Activated CD4-positive, alpha-beta T cell treated with anti-CD3 and anti-CD28 coated beads, Interleukin-2, amount 10 ng/mL, durations not matched to agents 7 days and 5 days (primary cell): ENCODE results near the gene PLAGL2. TPM values are rescaled to one million over a fixed set of nuclear protein-coding genes. Genes with fewer than 3 reads are reported as not detected.

Source experiments
- CTCF ChIA-PET: fragments of 350-600 bp; sonication (Branson Sonifier 250); formaldehyde crosslinking; loops from one replicate; lab custom pipeline; 2021; ENCODE audit warnings: antibody characterized with exemption; lab: Charles Lee
- POLR2A ChIA-PET: fragments of 350-600 bp; sonication (Branson Sonifier 250); formaldehyde crosslinking; loops from one replicate; lab custom pipeline; 2021; ENCODE audit warnings: antibody characterized with exemption; lab: Charles Lee
- DNase-seq: peaks from one replicate; pipeline ENCODE4 v3.0.0-alpha.2; 2020
- H3K27ac Mint-ChIP-seq: one replicate; pipeline ENCODE4 v1.8.0; 2021; ENCODE audit warnings: mild to moderate bottlenecking, moderate library complexity, mixed read lengths
- H3K27me3 Mint-ChIP-seq: one replicate; pipeline ENCODE4 v1.8.0; 2021; ENCODE audit warnings: mixed read lengths
- H3K36me3 Mint-ChIP-seq: one replicate; pipeline ENCODE4 v1.8.0; 2021; ENCODE audit warnings: low read depth, mixed read lengths
- H3K4me1 Mint-ChIP-seq: one replicate; pipeline ENCODE4 v1.8.0; 2021; ENCODE audit warnings: mixed read lengths
- H3K4me3 Mint-ChIP-seq: one replicate; pipeline ENCODE4 v1.8.0; 2021; ENCODE audit warnings: mild to moderate bottlenecking, moderate library complexity, mixed read lengths
- H3K9me3 Mint-ChIP-seq: one replicate; pipeline ENCODE4 v1.8.0; 2021; ENCODE audit warnings: mixed read lengths
- total RNA-seq, 2 experiments: library from RNA; stranded (reverse); gene quantifications; one replicate each; pipeline ENCODE4 v1.2.3, GENCODE V29; 2021

PLAGL2 gene
- total RNA-seq, 2 experiments from 2014 or later = 22.8 to 25.6 TPM

- CTCF ChIA-PET = no interaction called here
- Mint-ChIP-seq H3K27ac (no peak overlapping the region), H3K4me1 (no peaks in the 10 kb centered on the region), H3K9me3 (no peaks in the 10 kb centered on the region), H3K36me3 (peaks cover 59% of the 10 kb centered on the region), H3K4me3 (no peak overlapping the region), H3K27me3 (no peaks in the 10 kb centered on the region)
- POLR2A ChIA-PET = no interaction called here
- DNase-seq = no peak
These were observed 62.5 kb downstream of the PLAGL2 start for GRCh38 chr20:32144898-32145662.

- no peak for DNase-seq
- POLR2A ChIA-PET = no interaction called here
- Mint-ChIP-seq H3K9me3 (no peaks in the 10 kb centered on the region), H3K27ac (no peak overlapping the region), H3K27me3 (no peaks in the 10 kb centered on the region), H3K36me3 (peaks cover 63% of the 10 kb centered on the region), H3K4me1 (no peaks in the 10 kb centered on the region), H3K4me3 (no peak overlapping the region)
- CTCF ChIA-PET = interaction anchor here (1.2 kb wide), 1 partner anchor 12 kb away, joined by 5 read pairs; no protein-coding TSS in a partner anchor
These were observed 64.6 kb downstream of the PLAGL2 start for GRCh38 chr20:32142991-32143390.

Other genes starting within 250 kb of the PLAGL2 start
- gene XKR7, start 239.6 kb downstream of the PLAGL2 start, total RNA-seq = under 1 TPM in 1 of 2 experiments, not detected in 1; 0.05 TPM
- not detected for gene CCM2L, start 197.3 kb downstream of the PLAGL2 start, total RNA-seq
- gene HCK, start 155.5 kb downstream of the PLAGL2 start, total RNA-seq = not detected
- gene TM9SF4, start 98.0 kb downstream of the PLAGL2 start, total RNA-seq = 10 to 100 TPM; 36.8 to 44.2 TPM
- gene POFUT1, start 137 bp upstream of the PLAGL2 start, total RNA-seq = 10 to 100 TPM; 26.5 to 27.1 TPM
- gene KIF3B, start 69.9 kb upstream of the PLAGL2 start, total RNA-seq = 10 to 100 TPM; 16.1 to 16.9 TPM
- gene ASXL1, start 150.6 kb upstream of the PLAGL2 start, total RNA-seq = 100 to 1,000 TPM; 110 TPM